ENCODE measurements around the gene MAST2. TPM values are rescaled to one million over a fixed set of nuclear protein-coding genes. Genes with fewer than 3 reads are reported as not detected.
A peak's percentile ranks its signal among the peaks of the same experiment; 100 is the strongest.

Gene MAST2
- total RNA-seq, 3 donors from 2014 or later = 28.0 to 34.4 (median 31.6) TPM

GRCh38 chr1:45895406-45895805 is 92.0 kb downstream of the MAST2 start:
- Histone ChIP-seq H3K9me3 (no peaks in the 10 kb centered on the region), H3K27ac (no peak overlapping the region), H3K27me3 (no peaks in the 10 kb centered on the region), H3K36me3 (no peaks in the 10 kb centered on the region), H3K4me1 (no peaks in the 10 kb centered on the region), H3K4me3 (no peak overlapping the region)
- DNase-seq (ENCODE audit: low spot score in 2 of 2) = no peak
- TF ChIP-seq POLR2AphosphoS5 (IDR thresholded peaks at IDR 0.05) (no peak), POLR2A (IDR thresholded peaks at IDR 0.05) (no peak)
- TF ChIP-seq, protein P1, sequence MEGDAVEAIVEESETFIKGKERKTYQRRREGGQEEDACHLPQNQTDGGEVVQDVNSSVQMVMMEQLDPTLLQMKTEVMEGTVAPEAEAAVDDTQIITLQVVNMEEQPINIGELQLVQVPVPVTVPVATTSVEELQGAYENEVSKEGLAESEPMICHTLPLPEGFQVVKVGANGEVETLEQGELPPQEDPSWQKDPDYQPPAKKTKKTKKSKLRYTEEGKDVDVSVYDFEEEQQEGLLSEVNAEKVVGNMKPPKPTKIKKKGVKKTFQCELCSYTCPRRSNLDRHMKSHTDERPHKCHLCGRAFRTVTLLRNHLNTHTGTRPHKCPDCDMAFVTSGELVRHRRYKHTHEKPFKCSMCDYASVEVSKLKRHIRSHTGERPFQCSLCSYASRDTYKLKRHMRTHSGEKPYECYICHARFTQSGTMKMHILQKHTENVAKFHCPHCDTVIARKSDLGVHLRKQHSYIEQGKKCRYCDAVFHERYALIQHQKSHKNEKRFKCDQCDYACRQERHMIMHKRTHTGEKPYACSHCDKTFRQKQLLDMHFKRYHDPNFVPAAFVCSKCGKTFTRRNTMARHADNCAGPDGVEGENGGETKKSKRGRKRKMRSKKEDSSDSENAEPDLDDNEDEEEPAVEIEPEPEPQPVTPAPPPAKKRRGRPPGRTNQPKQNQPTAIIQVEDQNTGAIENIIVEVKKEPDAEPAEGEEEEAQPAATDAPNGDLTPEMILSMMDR (IDR thresholded peaks at IDR 0.05) = no peak
- intact Hi-C loops (cut with DNase I; ENCODE audit: low total_unique reads) = no loop called here

DNA sequence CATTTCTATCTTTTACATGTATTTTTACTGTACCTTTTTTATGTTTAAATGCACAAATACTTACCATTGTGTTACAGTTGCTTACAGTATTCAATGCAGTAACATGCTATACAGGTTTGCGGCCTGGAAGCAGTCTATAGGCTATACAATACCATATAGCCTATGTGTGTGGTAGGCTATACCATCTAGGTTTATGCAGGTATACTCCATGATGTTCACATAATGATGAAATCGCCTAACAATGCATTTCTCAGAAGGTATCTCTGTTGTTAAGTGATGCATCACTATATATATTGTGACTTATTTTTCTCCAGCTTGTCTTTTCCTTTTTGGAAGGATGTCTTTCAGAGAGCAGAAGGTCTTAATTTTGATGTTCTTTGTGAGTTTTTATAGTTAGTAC is 103.5 kb downstream of the MAST2 start:
- H3K27ac ChIP-seq = no peak overlapping the region
- no peaks in the 10 kb centered on the region for H3K27me3 ChIP-seq
- H3K36me3 ChIP-seq = no peaks in the 10 kb centered on the region
- no peak overlapping the region for H3K4me3 ChIP-seq
- H3K9me3 ChIP-seq = peaks cover 0 to 2% of the 10 kb centered on the region in 2 donors
- no peak for DNase-seq (ENCODE audit: low spot score in 2 of 2)
- no peaks in the 10 kb centered on the region for H3K4me1 ChIP-seq
- no peak for TF ChIP-seq POLR2AphosphoS5 (IDR thresholded peaks at IDR 0.05)
- TF ChIP-seq POLR2A (IDR thresholded peaks at IDR 0.05) = no peak
- TF ChIP-seq, protein P1 (IDR thresholded peaks at IDR 0.05) = no peak
- intact Hi-C loops (cut with DNase I; ENCODE audit: low total_unique reads) = no loop called here

DNA sequence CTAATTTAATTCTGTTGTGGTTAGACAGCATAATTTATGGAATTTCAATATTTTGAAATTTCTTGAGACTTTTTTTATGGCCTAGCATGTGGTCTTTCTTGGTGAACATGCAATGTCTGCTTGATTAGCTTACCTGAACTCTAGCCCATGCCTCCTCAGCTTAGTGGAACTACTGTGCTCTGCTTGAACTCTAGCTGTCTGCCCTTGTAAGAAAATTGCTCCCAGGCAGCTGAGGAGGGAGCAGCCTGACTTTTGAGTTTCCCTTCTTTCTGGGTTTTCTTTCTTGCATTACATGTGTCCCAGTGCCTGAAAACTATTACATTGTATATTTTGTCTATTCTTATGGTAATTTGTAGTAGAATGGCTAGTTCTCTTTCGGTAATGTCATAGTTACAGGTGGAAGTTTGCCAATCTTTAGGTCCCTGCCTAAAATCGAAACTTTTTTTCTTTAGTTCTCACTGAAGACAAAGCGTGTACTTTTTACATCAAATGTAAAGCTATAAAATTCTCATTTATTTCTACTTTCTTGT is 105.3 kb downstream of the MAST2 start:
- Histone ChIP-seq H3K27ac (no peak overlapping the region), H3K4me3 (no peak overlapping the region), H3K4me1 (no peaks in the 10 kb centered on the region), H3K36me3 (no peaks in the 10 kb centered on the region), H3K9me3 (no peaks in the 10 kb centered on the region), H3K27me3 (no peaks in the 10 kb centered on the region)
- no peak for DNase-seq (ENCODE audit: low spot score in 2 of 2)
- intact Hi-C loops (cut with DNase I; ENCODE audit: low total_unique reads) = no loop called here
- TF ChIP-seq POLR2AphosphoS5 (IDR thresholded peaks at IDR 0.05) (no peak), POLR2A (IDR thresholded peaks at IDR 0.05) (no peak)
- TF ChIP-seq, protein P1 (IDR thresholded peaks at IDR 0.05) = no peak

- H3K9me3 ChIP-seq = no peaks in the 10 kb centered on the region
- TF ChIP-seq POLR2AphosphoS5 (IDR thresholded peaks at IDR 0.05) (no peak), POLR2A (IDR thresholded peaks at IDR 0.05) (no peak)
- TF ChIP-seq, protein P1 (IDR thresholded peaks at IDR 0.05) = no peak
- no peaks in the 10 kb centered on the region for H3K4me1 ChIP-seq
- no peaks in the 10 kb centered on the region for H3K27me3 ChIP-seq
- DNase-seq (ENCODE audit: low spot score in 2 of 2) = no peak
- intact Hi-C loops (cut with DNase I; ENCODE audit: low total_unique reads) = no loop called here
- no peak overlapping the region for H3K27ac ChIP-seq
- no peak overlapping the region for H3K4me3 ChIP-seq
- H3K36me3 ChIP-seq = no peaks in the 10 kb centered on the region
These were observed 108.2 kb downstream of the MAST2 start for GRCh38 chr1:45911634-45912033.

- DNase-seq (ENCODE audit: low spot score in 2 of 2) = no peak
- Histone ChIP-seq H3K4me1 (no peaks in the 10 kb centered on the region), H3K9me3 (no peaks in the 10 kb centered on the region), H3K36me3 (no peaks in the 10 kb centered on the region), H3K27ac (no peak overlapping the region), H3K4me3 (no peak overlapping the region), H3K27me3 (no peaks in the 10 kb centered on the region)
- TF ChIP-seq, protein P1 (IDR thresholded peaks at IDR 0.05) = no peak
- peak in 1 of 3 donors; percentile 29 for TF ChIP-seq POLR2AphosphoS5 (IDR thresholded peaks at IDR 0.05)
- intact Hi-C loops (cut with DNase I; ENCODE audit: low total_unique reads) = no loop called here
These were observed 109.8 kb downstream of the MAST2 start for GRCh38 chr1:45913183-45913683.

All from breast epithelium (tissue), 4 donors.